Cardiac muscle cell (in vitro differentiated cells and primary cell): Measurements from ENCODE around the gene JHY. TPM values are rescaled to one million over a fixed set of nuclear protein-coding genes. Genes with fewer than 3 reads are reported as not detected.

ENCODE experiments used
- DNase-seq, 2 donors: peaks; one replicate each; pipeline versions ENCODE4 v3.0.0 to v3.0.0-alpha.2; 2010 to 2017; ENCODE audit warnings: low read depth in 1 of 2, low spot score in 1 of 2
- H3K27ac ChIP-seq: fragments of 200-600 bp; sonication (generic); 2 replicates; pipeline ENCODE4 v1.5.1; 2016
- H3K27me3 ChIP-seq: fragments of 200-600 bp; sonication (generic); 2 replicates; pipeline ENCODE4 v1.6.0; 2016; ENCODE audit warnings: control low read depth
- H3K36me3 ChIP-seq: fragments of 200-600 bp; sonication (generic); 2 replicates; pipeline ENCODE4 v1.5.1; 2016; ENCODE audit warnings: control low read depth
- H3K4me1 ChIP-seq: fragments of 200-600 bp; sonication (generic); 2 replicates; pipeline ENCODE4 v1.8.1; 2017; ENCODE audit warnings: low read depth, mild to moderate bottlenecking, mixed run types
- H3K4me3 ChIP-seq: fragments of 200-600 bp; sonication (generic); 2 replicates; pipeline ENCODE4 v1.5.1; 2016; ENCODE audit warnings: mild to moderate bottlenecking
- H3K9me3 ChIP-seq: fragments of 200-600 bp; sonication (generic); 2 replicates; pipeline ENCODE4 v1.5.1; 2017; ENCODE audit warnings: low read depth, mild to moderate bottlenecking, control low read depth
- polyA plus RNA-seq: library from polyadenylated mRNA; unstranded; fragments of >200 nt; fragmentation: Nextera tagmentation; extraction: Ambion mirVana; gene quantifications from 2 replicates; pipeline ENCODE4 v1.2.1, GENCODE V29; 2016
- total RNA-seq: library from RNA; depleted of rRNA; stranded (reverse); fragments of >200 nt; gene quantifications from 2 replicates; pipeline ENCODE4 v1.2.3, GENCODE V29; 2016
- TF ChIP-seq, protein P1 (sequence below): IDR thresholded peaks from 2 replicates; pipeline ENCODE4 v1.5.1; 2012; ENCODE audit warnings: low read depth, mild to moderate bottlenecking, low read length

JHY gene
- total and polyA plus RNA-seq, 2 experiments from 2014 or later, result 2.3 to 2.5 TPM

GRCh38 chr11:122938557-122938956 is 56.0 kb downstream of the JHY start:
- Histone ChIP-seq H3K27me3 (no peaks in the 10 kb centered on the region), H3K27ac (no peak overlapping the region), H3K4me3 (no peak overlapping the region), H3K36me3 (no peaks in the 10 kb centered on the region), H3K4me1 (no peaks in the 10 kb centered on the region), H3K9me3 (no peaks in the 10 kb centered on the region)
- no peak for DNase-seq
- TF ChIP-seq, protein P1, sequence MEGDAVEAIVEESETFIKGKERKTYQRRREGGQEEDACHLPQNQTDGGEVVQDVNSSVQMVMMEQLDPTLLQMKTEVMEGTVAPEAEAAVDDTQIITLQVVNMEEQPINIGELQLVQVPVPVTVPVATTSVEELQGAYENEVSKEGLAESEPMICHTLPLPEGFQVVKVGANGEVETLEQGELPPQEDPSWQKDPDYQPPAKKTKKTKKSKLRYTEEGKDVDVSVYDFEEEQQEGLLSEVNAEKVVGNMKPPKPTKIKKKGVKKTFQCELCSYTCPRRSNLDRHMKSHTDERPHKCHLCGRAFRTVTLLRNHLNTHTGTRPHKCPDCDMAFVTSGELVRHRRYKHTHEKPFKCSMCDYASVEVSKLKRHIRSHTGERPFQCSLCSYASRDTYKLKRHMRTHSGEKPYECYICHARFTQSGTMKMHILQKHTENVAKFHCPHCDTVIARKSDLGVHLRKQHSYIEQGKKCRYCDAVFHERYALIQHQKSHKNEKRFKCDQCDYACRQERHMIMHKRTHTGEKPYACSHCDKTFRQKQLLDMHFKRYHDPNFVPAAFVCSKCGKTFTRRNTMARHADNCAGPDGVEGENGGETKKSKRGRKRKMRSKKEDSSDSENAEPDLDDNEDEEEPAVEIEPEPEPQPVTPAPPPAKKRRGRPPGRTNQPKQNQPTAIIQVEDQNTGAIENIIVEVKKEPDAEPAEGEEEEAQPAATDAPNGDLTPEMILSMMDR, result no peak

DNA sequence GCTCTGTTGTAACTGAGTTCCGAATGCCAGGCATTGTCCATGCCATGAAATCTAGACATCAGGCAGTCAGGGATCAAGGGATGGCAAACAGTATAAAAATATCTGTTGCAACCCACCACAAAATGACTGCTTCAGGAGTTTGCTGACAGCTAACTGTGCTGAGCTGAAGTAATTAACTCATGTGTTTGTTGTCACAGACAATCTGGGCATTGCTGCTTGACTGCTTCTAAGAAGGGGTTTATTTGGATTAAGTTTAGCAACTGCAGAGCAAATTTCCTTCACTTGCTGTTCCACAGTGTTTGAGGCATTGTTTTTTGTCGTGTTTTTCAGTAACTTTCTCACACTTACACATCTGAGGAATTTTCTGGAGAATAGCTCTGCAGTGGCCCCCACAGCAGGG is 68.7 kb downstream of the JHY start:
- Histone ChIP-seq H3K27me3 (no peaks in the 10 kb centered on the region), H3K27ac (no peak overlapping the region), H3K9me3 (no peaks in the 10 kb centered on the region), H3K36me3 (no peaks in the 10 kb centered on the region), H3K4me1 (peaks cover 3% of the 10 kb centered on the region), H3K4me3 (no peak overlapping the region)
- TF ChIP-seq, protein P1, result no peak
- DNase-seq, result no peak

GRCh38 chr11:122954455-122954854 is 71.9 kb downstream of the JHY start:
- Histone ChIP-seq H3K4me1 (peaks cover 12% of the 10 kb centered on the region), H3K9me3 (no peaks in the 10 kb centered on the region), H3K27ac (no peak overlapping the region), H3K4me3 (no peak overlapping the region), H3K36me3 (no peaks in the 10 kb centered on the region), H3K27me3 (peaks cover 3% of the 10 kb centered on the region)
- no peak for DNase-seq
- TF ChIP-seq, protein P1, result no peak

- no peaks in the 10 kb centered on the region for H3K36me3 ChIP-seq
- no peaks in the 10 kb centered on the region for H3K4me1 ChIP-seq
- H3K27ac ChIP-seq, result no peak overlapping the region
- no peaks in the 10 kb centered on the region for H3K9me3 ChIP-seq
- DNase-seq, result no peak
- peaks cover 55% of the 10 kb centered on the region for H3K27me3 ChIP-seq
- TF ChIP-seq, protein P1, result no peak
- no peak overlapping the region for H3K4me3 ChIP-seq
These were observed 81.4 kb downstream of the JHY start for GRCh38 chr11:122963961-122964360.

GRCh38 chr11:122976061-122976733 is 93.6 kb downstream of the JHY start:
- no peak for DNase-seq
- H3K4me3 ChIP-seq, result no peak overlapping the region

More at GRCh38 chr11:122976061-122976733, 93.6 kb downstream of the JHY start:
- H3K27ac ChIP-seq, result no peak overlapping the region
- H3K27me3 ChIP-seq, result peaks cover 99% of the 10 kb centered on the region
- H3K4me1 ChIP-seq, result peaks cover 11% of the 10 kb centered on the region
- no peaks in the 10 kb centered on the region for H3K36me3 ChIP-seq
- TF ChIP-seq, protein P1, result no peak
- H3K9me3 ChIP-seq, result no peaks in the 10 kb centered on the region
